ENCODE results near the gene MICALL2.
A peak's percentile ranks its signal among the peaks of the same experiment; 100 is the strongest.

The MICALL2 gene

GRCh38 chr7:1419310-1419634 is 40.0 kb downstream of the MICALL2 start:
- DNase-seq: no peak
- Mint-ChIP-seq H3K27ac (no peak overlapping the region), H3K27me3 (peaks cover 16% of the 10 kb centered on the region), H3K9me3 (no peaks in the 10 kb centered on the region), H3K4me1 (ENCODE audit: low read depth) (peaks cover 23% of the 10 kb centered on the region), H3K36me3 (ENCODE audit: low read depth) (no peaks in the 10 kb centered on the region), H3K4me3 (no peak overlapping the region)

- Mint-ChIP-seq H3K27me3 (peaks cover 16% of the 10 kb centered on the region), H3K9me3 (no peaks in the 10 kb centered on the region), H3K4me1 (ENCODE audit: low read depth) (peaks cover 23% of the 10 kb centered on the region), H3K27ac (peak overlapping the region; percentile 7), H3K4me3 (no peak overlapping the region), H3K36me3 (ENCODE audit: low read depth) (no peaks in the 10 kb centered on the region)
- no peak for DNase-seq
These were observed 40.6 kb downstream of the MICALL2 start for GRCh38 chr7:1418505-1419309.

GRCh38 chr7:1415389-1415990 is 43.8 kb downstream of the MICALL2 start:
- no peaks in the 10 kb centered on the region for H3K36me3 Mint-ChIP-seq (ENCODE audit: low read depth)
- no peak for DNase-seq
- no peak overlapping the region for H3K27ac Mint-ChIP-seq

GRCh38 chr7:1413936-1414639 is 45.2 kb downstream of the MICALL2 start:
- no peak for DNase-seq
- H3K36me3 Mint-ChIP-seq (ENCODE audit: low read depth): no peaks in the 10 kb centered on the region
- H3K4me1 Mint-ChIP-seq (ENCODE audit: low read depth): peaks cover 24% of the 10 kb centered on the region
- H3K27me3 Mint-ChIP-seq: peaks cover 3% of the 10 kb centered on the region
- H3K27ac Mint-ChIP-seq: no peak overlapping the region
- no peak overlapping the region for H3K4me3 Mint-ChIP-seq
- no peaks in the 10 kb centered on the region for H3K9me3 Mint-ChIP-seq

More at GRCh38 chr7:1415389-1415990, 43.8 kb downstream of the MICALL2 start:
- Mint-ChIP-seq H3K4me1 (ENCODE audit: low read depth) (peaks cover 27% of the 10 kb centered on the region), H3K9me3 (no peaks in the 10 kb centered on the region), H3K4me3 (no peak overlapping the region), H3K27me3 (no peaks in the 10 kb centered on the region)

GRCh38 chr7:1412322-1413261 is 46.7 kb downstream of the MICALL2 start:
- peaks cover 10% of the 10 kb centered on the region for H3K27me3 Mint-ChIP-seq
- peak overlapping the region; percentile 27 for H3K4me3 Mint-ChIP-seq
- H3K27ac Mint-ChIP-seq: no peak overlapping the region
- DNase-seq: peak; percentile 95
- H3K9me3 Mint-ChIP-seq: no peaks in the 10 kb centered on the region
- no peaks in the 10 kb centered on the region for H3K36me3 Mint-ChIP-seq (ENCODE audit: low read depth)
- H3K4me1 Mint-ChIP-seq (ENCODE audit: low read depth): peaks cover 14% of the 10 kb centered on the region

GRCh38 chr7:1411414-1411813 is 47.9 kb downstream of the MICALL2 start:
- H3K4me1 Mint-ChIP-seq (ENCODE audit: low read depth): peaks cover 5% of the 10 kb centered on the region
- no peaks in the 10 kb centered on the region for H3K9me3 Mint-ChIP-seq
- no peak for DNase-seq
- H3K27ac Mint-ChIP-seq: no peak overlapping the region
- H3K27me3 Mint-ChIP-seq: peaks cover 16% of the 10 kb centered on the region
- H3K4me3 Mint-ChIP-seq: no peak overlapping the region
- H3K36me3 Mint-ChIP-seq (ENCODE audit: low read depth): no peaks in the 10 kb centered on the region

- Mint-ChIP-seq H3K27ac (no peak overlapping the region), H3K27me3 (peaks cover 19% of the 10 kb centered on the region)
These were observed 48.3 kb downstream of the MICALL2 start for GRCh38 chr7:1410992-1411391.

GRCh38 chr7:1409555-1409954 is 49.7 kb downstream of the MICALL2 start:
- Mint-ChIP-seq H3K4me3 (no peak overlapping the region), H3K9me3 (no peaks in the 10 kb centered on the region), H3K27ac (no peak overlapping the region), H3K4me1 (ENCODE audit: low read depth) (peaks cover 3% of the 10 kb centered on the region), H3K27me3 (peaks cover 29% of the 10 kb centered on the region), H3K36me3 (ENCODE audit: low read depth) (no peaks in the 10 kb centered on the region)
- DNase-seq: no peak

More at GRCh38 chr7:1410992-1411391, 48.3 kb downstream of the MICALL2 start:
- no peaks in the 10 kb centered on the region for H3K9me3 Mint-ChIP-seq
- H3K4me3 Mint-ChIP-seq: no peak overlapping the region
- peaks cover 3% of the 10 kb centered on the region for H3K4me1 Mint-ChIP-seq (ENCODE audit: low read depth)
- no peaks in the 10 kb centered on the region for H3K36me3 Mint-ChIP-seq (ENCODE audit: low read depth)
- no peak for DNase-seq

GRCh38 chr7:1408466-1408865 is 50.8 kb downstream of the MICALL2 start:
- Mint-ChIP-seq H3K4me3 (no peak overlapping the region), H3K9me3 (no peaks in the 10 kb centered on the region), H3K27me3 (peaks cover 40% of the 10 kb centered on the region), H3K4me1 (ENCODE audit: low read depth) (peaks cover 8% of the 10 kb centered on the region), H3K27ac (no peak overlapping the region), H3K36me3 (ENCODE audit: low read depth) (no peaks in the 10 kb centered on the region)
- DNase-seq: no peak

GRCh38 chr7:1407892-1408291 is 51.4 kb downstream of the MICALL2 start:
- no peak for DNase-seq
- peaks cover 5% of the 10 kb centered on the region for H3K4me1 Mint-ChIP-seq (ENCODE audit: low read depth)
- peaks cover 44% of the 10 kb centered on the region for H3K27me3 Mint-ChIP-seq
- no peak overlapping the region for H3K27ac Mint-ChIP-seq
- H3K9me3 Mint-ChIP-seq: no peaks in the 10 kb centered on the region
- no peak overlapping the region for H3K4me3 Mint-ChIP-seq
- H3K36me3 Mint-ChIP-seq (ENCODE audit: low read depth): no peaks in the 10 kb centered on the region

- no peak for DNase-seq
- no peak overlapping the region for H3K27ac Mint-ChIP-seq
- peaks cover 9% of the 10 kb centered on the region for H3K9me3 Mint-ChIP-seq
- H3K4me1 Mint-ChIP-seq (ENCODE audit: low read depth): peaks cover 5% of the 10 kb centered on the region
- H3K27me3 Mint-ChIP-seq: peaks cover 70% of the 10 kb centered on the region
- no peaks in the 10 kb centered on the region for H3K36me3 Mint-ChIP-seq (ENCODE audit: low read depth)
- no peak overlapping the region for H3K4me3 Mint-ChIP-seq
These were observed 54.2 kb downstream of the MICALL2 start for GRCh38 chr7:1404898-1405548.

GRCh38 chr7:1404460-1404809 is 54.8 kb downstream of the MICALL2 start:
- no peak for DNase-seq
- peaks cover 72% of the 10 kb centered on the region for H3K27me3 Mint-ChIP-seq
- no peak overlapping the region for H3K27ac Mint-ChIP-seq
- no peaks in the 10 kb centered on the region for H3K36me3 Mint-ChIP-seq (ENCODE audit: low read depth)
- peaks cover 5% of the 10 kb centered on the region for H3K4me1 Mint-ChIP-seq (ENCODE audit: low read depth)
- no peak overlapping the region for H3K4me3 Mint-ChIP-seq
- peaks cover 9% of the 10 kb centered on the region for H3K9me3 Mint-ChIP-seq

GRCh38 chr7:1403638-1404459 is 55.4 kb downstream of the MICALL2 start:
- no peak for DNase-seq
- H3K36me3 Mint-ChIP-seq (ENCODE audit: low read depth): no peaks in the 10 kb centered on the region
- H3K27me3 Mint-ChIP-seq: peaks cover 74% of the 10 kb centered on the region
- peaks cover 5% of the 10 kb centered on the region for H3K4me1 Mint-ChIP-seq (ENCODE audit: low read depth)
- no peak overlapping the region for H3K4me3 Mint-ChIP-seq
- peaks cover 9% of the 10 kb centered on the region for H3K9me3 Mint-ChIP-seq
- H3K27ac Mint-ChIP-seq: no peak overlapping the region

Measured in activated T-cell treated with anti-CD3 and anti-CD28 coated beads, Interleukin-2, amount 50 U/mL, for 24 hours (primary cell).